ENCODE measurements around the gene SSNA1.

Gene SSNA1

DNA sequence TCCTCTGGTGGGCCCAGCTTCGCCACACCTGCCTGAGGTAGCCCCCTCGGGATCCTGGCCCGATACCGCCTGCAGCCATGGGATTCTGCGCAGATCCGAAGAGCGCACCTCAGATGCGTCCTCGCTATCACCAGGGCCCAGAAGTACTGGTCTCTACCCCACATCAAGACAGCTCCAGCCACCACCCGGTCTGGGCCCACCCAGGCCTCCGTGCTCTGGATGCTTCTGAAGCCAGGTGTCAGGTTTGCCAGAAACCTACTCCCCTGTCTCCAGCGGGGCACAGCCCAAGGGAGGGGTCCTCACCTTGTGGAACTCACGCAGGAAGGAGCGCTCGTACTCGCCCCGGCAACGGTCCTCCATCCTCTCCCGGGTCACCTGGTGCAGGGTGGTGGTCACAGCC lies 2.6 kb upstream of the SSNA1 start:
- no peak for DNase-seq

DNA sequence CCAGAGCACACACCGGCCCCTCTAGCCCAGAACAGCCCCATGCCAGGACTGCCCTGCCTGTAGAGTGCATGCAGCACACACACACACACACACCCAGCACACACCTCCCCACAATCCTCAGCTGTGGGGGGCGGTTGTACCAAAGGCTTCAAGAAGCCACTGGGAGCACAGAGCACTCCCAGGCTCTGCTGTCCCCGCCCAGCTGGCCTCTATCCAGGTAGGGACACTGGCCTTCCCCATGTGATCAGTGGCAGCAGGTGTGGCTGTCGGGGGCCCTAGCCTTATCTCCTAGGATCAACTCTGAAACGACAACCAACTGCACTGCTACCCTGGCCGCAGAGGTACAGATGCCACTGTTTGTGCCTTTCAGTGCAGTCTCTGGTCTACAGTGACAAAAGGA lies 2.1 kb upstream of the SSNA1 start:
- DNase-seq, result no peak

DNA sequence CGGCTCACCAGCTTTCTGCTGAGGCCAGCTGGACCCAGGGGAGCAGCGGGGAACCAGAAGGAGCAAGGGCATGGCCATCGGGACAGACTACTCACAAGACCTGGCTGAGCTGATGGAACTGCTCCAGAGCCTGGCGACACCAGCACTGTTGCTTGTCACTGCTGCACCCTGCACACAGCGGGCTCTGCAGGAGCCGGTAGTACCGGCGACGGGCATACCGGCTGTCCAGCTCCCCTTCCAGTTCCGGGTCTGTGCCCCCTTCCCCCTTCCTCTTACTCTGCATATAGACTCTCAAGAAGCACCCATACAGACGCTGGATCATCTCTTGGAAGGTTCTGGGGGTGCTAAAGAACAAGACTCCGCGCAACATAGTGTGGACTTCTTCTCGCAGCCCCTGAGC lies 1.1 kb upstream of the SSNA1 start:
- DNase-seq, result no peak

DNA sequence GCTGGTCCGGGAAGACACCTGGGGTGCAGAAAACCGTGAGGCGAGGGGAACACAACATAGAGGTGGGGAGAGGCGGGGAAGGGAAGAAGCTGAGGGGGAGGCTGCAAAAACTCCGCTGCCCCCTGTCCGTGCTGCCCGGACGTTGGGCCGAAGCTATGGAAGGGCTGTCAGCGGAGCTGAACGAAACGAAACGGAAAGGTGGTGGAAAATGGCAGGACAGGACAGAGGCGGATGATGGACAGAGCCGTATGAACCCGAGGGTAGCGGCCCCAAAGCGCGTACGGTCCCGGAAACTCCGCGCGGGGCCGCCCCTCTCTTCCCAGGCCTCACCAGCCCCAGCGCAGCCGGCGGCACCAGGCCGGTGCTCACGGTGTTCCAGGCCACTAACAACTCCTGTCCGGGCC lies 388 bp upstream of the SSNA1 start:
- DNase-seq, result no peak

DNA sequence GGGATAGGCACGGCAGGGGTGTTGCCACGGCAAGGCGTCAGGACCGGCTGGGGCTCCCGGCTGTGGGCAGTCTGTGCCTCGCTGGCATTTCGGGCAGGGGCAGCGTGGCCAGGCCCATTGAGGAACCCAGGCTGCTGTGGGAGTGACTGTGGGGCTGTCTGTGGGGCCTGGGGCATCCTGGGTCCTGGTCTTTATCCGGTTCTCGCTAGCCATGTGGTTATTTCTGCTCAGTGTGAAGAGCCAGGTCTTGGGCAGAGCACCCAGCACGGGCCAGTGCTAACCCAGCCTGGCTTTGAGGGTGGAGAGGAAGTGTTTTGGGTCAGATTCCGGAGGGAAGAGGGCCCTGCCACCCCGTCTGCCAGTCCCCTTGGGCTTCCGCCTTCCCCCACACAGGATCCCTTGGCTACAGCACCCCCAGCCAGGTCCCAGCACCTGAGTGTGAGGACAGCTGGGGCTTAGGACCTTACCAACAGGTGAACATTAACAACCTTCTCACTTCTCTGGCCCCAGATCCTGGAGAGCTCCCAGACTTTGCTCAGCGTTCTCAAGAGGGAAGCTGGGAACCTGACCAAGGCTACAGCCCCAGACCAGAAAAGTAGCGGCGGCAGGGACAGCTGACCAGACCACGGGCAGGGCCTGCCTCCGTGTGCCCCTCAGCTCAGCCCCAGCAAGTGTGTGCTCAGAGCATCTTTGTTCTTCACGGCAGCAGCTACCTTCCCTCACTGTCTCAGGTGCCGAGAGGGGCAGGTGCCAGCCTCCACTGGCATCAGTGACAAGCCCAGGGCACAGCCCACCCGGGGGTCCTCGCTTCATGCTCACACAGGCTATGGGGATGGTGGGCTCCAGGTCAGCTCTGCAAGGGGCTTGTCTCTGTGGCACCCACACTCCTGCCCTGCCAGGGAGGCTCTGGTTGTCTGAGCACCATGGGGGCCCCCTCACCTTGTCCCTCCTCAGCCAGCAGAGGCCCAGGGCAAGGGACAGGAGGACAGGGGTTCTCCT lies 1.1 kb downstream of the SSNA1 start:
- no peak for DNase-seq

DNA sequence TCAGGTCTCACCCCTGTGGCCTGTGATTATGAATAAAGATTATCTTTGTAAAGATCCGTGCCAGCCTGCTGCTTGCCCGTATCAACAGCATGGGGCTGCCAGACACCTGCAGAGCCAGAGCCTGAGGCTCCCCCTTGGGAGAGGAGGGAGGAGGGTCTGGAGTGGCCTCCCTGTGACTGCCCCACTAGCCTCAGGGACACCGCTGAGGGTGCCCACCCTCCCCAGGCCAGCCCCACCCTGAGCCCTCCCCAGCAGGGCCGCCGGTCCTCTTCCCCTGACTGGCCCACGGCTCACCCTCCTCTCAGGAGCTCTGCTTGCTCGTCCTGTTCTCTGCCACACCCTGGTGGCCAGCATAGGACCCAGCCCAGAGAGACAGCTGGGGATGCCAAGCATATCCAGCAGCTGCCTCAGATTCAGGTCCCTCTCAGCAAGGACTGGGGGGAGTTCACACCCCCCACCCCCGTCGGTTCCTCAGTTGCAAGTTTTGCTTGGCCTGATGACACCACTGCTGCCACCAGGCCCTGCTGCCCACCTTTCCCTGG lies 1.9 kb downstream of the SSNA1 start:
- DNase-seq, result no peak

DNA sequence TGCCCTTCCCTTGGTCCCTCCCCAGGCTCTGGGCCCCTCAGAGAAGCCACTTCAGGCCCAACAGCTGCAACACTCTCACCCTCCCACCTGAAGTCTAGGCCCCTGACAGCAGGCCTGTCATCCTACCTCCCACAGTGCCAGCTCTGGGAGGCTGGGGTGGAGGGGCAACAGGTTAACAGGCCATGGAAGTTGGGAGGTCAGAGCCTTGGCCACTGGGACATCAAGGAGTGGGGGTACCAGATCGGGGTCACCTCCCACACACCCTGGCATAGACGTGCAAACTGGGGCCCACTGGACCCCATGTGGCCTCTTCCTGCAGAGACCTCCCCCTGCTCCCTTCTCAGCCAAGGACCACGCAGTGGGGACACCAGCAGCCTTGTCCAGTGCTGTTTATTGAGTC lies 2.8 kb downstream of the SSNA1 start:
- DNase-seq, result no peak

DNA sequence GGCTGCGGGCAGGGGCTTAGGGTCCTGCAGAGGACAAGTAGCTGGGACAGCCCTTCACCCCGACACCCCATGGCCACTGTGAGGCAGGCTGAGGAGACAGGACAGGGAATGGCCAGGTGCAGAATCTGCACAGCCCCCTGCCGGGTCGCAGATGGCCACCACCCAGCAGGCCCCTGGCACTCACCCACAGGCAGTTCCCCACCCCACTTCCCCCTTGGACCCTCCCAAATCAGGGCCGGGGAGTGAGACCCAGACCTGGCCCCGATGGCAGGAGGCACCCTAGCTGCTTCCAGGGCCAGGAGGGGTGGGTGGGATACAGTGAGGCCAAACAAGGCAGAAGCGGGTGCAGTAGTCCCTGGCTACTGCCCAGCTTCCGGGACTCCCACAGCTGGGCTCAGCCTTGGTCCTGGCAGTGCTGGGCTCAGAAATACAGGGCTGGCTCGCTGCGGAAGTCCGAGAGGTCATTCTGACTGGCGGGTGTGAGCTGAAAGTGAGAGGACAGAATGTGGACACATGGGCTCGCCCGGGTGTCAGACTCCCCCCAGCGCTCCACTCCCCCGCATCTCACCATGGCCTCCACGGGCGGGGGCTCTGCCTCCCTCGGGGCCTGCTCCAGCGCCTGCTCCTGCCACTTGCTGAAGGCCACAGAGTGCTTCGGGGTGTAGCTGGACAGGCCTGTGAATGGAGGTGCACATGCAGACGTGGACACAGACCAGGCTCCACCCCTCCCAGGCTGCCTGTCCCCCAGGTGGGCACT lies 3.4 kb downstream of the SSNA1 start:
- no peak for DNase-seq

DNA sequence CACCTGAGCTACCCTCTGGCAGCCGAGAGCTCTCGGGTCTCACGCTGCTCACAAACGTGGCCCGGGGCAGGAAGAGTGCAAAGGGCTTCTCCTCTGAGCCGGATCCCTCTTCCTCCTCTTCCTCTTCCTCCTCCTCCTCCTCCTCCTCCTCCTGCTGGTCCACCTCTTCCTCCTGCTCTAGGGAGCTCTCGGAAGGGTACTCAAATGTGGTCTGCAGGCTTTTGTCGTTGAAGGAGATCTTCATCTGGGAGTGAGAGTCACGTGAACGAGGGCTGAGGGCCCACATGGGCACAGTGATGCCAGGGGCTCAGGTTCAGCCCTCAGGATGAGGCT lies 3.9 kb downstream of the SSNA1 start:
- DNase-seq, result no peak

DNA sequence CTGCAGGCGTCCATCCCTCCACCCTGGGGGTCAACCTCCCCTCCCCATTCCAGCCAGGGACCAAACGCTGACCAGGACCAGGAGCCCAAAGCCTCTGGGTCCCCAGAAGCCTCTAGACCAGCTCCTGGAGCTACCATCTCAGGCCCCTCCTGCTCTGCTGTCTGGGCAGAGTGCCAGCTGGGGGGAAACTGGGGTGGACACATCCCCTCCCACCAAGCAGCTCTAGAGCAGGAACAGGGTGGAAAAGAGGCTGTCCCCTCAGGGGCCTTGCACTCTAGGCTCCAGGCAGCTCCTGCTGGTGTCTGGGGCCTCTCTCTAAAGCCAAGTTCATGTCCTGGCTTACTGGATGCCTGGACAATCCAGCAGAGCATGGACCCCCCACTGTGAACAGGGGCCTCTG lies 4.4 kb downstream of the SSNA1 start:
- no peak for DNase-seq

DNA sequence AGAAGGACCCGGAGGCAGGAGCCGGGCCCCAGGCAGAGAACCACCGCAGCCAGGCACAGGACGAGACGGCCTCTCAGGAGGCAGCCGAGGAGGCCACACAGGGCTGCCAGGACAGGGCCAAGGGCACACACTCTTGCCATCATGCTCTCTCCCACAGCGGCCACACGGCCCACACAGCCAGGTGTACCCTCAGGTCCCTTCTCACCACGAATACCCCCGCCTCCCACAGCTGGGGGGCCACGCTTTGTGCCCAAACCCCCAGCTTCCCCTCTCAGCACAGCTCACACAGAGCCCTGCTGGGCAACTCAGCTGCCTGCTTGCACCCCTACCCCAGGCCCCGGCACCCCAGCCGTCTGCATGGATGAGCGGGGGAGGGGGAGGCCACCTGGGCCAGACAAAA lies 5.3 kb downstream of the SSNA1 start:
- no peak for DNase-seq

DNA sequence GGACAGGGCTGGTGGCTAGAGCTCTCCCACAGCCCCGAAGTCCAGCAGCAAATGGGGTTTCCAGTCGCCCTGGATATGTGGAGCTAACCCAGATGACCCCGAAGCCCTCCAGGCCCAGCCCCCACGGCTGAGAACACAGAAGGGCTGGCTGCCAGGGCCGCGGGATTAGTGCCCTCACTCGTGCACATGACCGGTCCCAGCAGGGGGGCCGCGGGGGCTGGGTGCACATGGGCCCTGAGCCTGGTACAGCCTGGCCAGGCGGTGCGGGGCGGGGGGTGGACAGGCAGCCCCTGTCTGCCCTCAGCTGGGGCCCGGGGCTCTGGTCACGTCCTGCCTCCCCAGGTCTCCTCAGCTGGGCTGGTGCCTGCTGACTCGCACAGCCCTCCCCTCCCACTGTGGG lies 5.9 kb downstream of the SSNA1 start:
- DNase-seq, result no peak

DNA sequence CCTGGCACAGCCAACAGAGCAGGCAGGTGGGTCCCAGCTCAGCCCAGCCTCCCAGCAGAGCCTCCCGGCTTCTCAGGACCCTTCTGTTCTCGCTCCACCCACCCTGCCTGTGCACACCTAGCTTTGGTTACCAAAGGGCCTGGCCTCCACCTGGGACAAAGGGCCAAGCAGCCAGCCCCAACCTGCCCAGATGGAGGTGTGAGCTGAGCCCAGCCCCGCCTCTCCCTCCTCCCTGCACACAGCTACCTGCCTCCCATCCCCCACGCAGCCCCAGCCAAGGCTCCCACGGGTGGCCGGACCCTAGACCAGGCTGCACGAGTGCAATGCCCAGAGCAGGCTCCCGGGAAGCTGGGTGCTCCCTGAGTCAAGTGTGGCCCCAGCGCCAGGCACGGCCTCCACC lies 6.4 kb downstream of the SSNA1 start:
- DNase-seq, result no peak

DNA sequence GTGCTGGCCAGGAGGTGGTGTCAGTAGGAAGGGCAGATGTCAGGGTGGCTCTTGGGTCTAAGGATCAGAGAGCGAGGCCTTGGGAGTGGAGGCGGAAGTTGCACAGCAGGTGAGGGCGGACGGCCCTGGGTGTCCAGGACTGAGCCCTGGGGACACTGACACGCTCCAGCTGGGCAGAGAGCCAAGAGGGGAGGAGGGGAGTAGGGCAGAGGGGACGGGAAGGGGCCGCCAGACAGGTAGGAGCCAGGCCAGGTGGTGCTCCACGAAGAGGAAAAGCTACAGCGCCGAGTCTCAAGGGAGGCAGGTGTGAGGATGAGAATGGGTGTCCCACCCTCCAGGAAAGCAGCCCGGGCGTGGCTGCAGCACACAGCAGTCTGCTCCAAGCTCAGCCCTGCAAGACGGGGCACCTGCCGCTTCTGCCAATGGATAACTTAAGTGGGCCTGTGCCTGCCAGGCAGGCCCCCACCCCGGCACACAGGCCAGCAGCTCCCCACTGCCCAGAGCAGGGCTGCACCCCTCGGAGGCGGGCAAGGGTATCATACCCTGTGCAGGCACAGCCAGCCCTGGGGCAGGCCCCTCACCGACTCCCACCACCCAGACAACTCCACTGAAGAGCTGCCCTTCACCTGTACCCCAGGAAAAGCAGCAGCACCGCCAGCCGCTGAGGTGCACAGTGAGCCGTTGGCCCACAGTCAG lies 7.2 kb downstream of the SSNA1 start:
- DNase-seq, result no peak

DNA sequence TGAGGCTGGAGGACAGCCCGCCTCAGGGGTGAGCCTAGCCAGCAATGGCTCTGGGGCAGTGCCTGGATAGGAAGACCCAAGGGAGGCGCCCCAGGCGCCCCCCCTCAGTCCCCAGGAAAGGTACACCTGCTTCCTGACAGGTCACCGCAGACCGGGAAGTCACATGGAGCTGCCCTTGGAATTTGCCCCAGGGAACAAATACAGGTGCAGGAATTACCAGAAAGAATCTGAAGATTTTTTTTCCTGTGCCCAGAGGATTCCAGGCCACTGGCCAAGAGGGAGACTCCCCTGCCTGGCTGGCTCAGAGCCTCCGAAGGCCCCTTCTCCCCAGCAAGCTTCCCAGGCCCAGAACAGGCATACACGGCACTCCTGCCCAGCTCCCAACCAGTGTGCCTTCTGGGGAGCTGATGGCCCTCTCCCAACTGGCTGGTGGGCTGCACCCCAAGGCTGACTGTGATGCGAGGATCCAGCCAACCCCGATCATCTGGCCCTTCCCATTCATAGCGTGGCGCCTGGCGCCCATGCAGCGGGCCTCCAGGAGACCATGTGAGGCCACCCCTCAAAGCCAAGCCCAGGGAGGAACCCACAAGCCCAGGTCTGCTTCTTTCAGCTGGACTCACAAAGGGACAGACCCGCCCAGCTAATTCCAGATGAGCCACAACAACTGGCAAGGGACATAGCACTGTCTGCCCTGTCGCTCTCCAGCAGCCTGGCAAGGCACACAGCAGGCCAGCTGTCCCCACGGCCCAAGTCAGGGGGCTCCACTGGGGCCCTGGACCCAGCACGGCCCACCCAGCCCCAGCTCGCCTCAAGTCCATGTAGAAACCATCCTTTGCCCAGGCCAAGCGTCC lies 9.8 kb downstream of the SSNA1 start:
- DNase-seq, result no peak

DNA sequence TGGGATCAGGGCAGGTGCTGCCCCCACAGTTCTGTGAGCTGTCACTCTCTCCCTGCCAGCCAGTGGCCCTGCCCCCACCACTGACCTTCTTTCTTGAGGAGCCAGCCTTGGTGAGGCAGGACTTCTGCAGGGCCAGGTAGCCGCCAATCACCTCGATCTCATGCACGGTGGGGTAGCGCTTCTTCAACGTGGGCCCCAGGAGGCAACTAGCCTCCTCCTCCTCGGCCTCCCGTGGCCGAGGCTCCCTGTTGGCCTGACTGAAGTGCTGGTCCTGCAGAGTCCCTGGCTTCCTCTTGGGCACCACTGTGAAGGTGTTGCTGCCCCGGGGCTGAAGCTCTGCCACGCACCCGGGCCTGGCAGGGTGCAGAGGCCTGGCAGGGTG lies 10.4 kb downstream of the SSNA1 start:
- no peak for DNase-seq

DNA sequence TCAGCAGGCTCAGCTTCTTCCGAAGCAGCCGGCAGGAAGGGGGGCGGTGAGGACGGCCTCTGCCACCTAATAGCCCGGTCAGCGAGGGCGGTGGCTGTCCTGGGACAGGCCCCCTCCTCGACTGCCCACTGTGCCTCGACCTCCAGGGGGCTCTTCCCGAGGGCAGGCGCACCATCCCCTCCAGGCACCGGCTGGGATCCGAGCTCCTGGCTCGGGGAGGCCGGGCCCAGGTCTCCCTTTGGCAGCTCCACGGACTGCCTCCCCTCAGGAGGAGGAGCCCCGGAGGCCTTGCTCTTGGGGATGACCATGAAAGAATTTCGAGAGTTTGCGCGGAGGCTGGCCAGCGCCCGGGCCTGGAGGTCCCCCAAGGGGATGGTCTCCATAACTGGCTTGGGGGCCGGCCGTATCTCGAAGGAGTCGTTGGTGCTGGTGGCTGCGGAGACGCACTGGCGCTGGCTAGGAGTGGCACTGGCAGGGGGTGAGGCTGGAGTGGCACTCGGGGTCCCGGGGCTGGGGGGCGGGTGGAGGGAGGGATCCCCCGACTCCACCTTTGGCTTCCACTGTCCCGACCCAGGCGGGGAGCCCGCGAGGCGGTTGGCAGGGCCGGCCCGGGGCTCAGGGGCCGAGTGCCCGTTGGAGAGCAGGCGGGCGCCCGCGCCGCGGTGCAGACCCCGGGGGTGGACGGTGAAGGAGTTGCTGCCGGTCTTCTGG lies 11.1 kb downstream of the SSNA1 start:
- no peak for DNase-seq

DNA sequence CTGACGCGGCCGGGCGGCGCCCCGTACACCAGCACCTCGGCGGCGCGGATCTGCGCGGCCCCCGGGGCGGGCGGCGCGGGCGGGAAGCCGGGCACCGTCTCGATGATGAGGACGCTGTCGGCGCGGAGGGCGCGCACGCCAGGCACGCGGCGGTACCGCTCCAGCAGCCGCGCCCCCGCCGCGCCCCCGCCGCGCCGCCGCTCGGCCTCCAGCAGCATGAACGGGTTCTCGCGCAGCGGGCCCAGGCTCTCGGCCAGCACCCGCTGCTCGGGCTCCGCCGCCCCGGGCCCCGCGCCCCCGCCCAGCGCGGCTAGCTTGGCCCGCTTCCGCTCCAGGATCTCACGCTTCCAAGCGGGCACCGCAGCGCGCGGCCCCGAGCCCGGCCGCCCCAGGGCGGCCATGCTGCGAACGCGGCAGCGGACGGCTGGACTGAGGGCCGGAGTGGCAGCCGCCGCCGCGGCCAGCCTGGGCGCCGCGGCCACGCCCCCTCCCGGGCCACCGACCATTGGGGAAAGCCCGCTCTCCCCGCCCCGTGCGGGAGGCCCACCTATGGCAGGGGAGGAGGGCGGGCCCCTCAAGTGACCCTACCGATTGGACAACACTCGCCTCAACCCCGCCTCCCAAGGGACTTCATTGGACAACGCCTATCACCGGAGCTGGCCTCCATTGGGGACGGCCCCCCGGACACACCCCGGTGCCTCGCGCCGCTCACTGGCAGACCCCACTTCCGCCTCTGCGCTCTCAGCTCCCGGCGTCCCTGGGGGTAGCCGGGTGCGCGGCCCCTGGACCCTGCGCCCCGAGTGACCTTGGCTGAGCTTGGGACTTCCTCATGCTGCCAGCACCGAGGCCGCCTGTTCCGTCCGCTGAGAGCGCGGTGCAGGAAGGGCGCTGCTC lies 12.1 kb downstream of the SSNA1 start, which contains the start of gene TPRN:
Gene TPRN (minus strand): TSS at position 431 of the 894 bp plus-strand sequence. CDS start 30 bp downstream, at position 401.
- peak; percentile 100 for DNase-seq

DNA sequence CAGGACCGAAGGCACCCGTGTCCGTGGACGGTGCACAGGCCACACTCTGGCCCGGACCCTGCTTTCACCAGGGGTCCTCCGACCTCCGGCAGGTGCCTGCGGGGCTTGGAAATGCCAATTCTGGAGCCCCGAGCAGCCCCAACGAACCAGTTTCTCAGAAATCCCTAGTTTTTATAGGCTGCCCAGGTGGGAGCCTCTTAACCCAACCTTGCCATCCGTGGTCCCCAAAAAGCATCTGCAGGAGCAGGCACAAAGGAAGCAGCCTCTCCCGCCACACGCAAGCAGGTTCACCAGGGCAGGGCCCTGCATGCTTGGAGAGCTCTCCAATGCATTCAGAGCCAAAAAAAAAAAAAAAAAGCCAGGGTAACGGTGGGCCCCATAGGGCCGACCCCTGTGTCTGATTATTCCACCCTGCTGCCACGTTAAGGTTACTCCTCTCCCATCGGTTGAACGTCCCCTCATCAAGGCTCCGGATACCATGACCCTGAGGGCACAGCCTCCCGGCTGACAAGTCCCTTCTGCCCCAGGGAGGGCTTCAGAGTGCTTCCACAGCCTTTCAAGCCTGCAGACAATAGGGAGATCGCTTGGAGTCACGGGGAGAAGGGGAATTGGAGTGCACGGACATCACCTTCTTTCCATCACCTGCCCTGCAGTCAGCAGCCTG lies 12.9 kb downstream of the SSNA1 start:
- DNase-seq, result no peak

DNA sequence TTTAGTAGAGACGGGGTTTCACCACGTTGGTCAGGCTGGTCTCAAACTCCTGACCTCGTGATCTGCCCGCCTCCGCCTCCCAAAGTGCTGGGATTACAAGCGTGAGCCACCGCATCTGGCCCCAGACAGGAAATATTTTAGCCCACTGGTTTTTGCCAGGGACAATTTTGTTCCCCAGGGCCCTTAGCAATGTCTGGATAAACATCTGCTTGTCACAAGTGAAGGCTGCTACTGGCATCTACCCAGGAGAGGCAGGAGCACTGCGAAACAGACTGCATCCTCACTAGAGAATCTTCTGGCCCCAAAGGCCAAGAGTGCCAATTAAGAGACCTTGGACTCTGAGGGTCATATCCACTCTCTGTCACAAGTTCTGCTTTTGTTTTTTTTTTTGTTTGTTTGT lies 14.5 kb downstream of the SSNA1 start:
- DNase-seq, result no peak
